Measurements from ENCODE around the gene GEMIN8.

The GEMIN8 gene

GRCh38 chrX:14010566-14010965, 19.1 kb downstream of the GEMIN8 start:
- Histone ChIP-seq H3K79me2 (ENCODE audit: control insufficient read depth, low read length) (no peaks in the 10 kb centered on the region), H3K9me2 (replicated peaks; ENCODE audit: control insufficient read depth, low read length) (no peaks in the 10 kb centered on the region), H3K4me3 (ENCODE audit: low read length) (no peak overlapping the region), H3K4me1 (ENCODE audit: control insufficient read depth, low read length) (no peaks in the 10 kb centered on the region), H3K4me2 (ENCODE audit: low read length) (no peak overlapping the region), H3K27me3 (ENCODE audit: control insufficient read depth, low read length) (no peaks in the 10 kb centered on the region), H4K20me1 (ENCODE audit: control insufficient read depth, insufficient read depth, low read depth, low read length) (no peaks in the 10 kb centered on the region), H3K9me3 (ENCODE audit: control insufficient read depth, insufficient read depth, low read length) (no peaks in the 10 kb centered on the region), H3K36me3 (ENCODE audit: control insufficient read depth, low read length) (no peaks in the 10 kb centered on the region), H3K27ac (ENCODE audit: low read depth, low read length) (no peak overlapping the region), H3F3A (ENCODE audit: control insufficient read depth, insufficient read depth) (no peaks in the 10 kb centered on the region)
- no peak for TF ChIP-seq EZH2phosphoT487 (IDR thresholded peaks at IDR 0.05; ENCODE audit: borderline replicate concordance, low read length)
- TF ChIP-seq, protein P1, sequence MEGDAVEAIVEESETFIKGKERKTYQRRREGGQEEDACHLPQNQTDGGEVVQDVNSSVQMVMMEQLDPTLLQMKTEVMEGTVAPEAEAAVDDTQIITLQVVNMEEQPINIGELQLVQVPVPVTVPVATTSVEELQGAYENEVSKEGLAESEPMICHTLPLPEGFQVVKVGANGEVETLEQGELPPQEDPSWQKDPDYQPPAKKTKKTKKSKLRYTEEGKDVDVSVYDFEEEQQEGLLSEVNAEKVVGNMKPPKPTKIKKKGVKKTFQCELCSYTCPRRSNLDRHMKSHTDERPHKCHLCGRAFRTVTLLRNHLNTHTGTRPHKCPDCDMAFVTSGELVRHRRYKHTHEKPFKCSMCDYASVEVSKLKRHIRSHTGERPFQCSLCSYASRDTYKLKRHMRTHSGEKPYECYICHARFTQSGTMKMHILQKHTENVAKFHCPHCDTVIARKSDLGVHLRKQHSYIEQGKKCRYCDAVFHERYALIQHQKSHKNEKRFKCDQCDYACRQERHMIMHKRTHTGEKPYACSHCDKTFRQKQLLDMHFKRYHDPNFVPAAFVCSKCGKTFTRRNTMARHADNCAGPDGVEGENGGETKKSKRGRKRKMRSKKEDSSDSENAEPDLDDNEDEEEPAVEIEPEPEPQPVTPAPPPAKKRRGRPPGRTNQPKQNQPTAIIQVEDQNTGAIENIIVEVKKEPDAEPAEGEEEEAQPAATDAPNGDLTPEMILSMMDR (IDR thresholded peaks at IDR 0.05; ENCODE audit: low read depth, low read length, poor library complexity, severe bottlenecking), result no peak

GRCh38 chrX:14006540-14006939, 23.2 kb downstream of the GEMIN8 start:
- no peak overlapping the region for H3K4me3 ChIP-seq (ENCODE audit: low read length)
- no peaks in the 10 kb centered on the region for H3K36me3 ChIP-seq (ENCODE audit: control insufficient read depth, low read length)
- no peaks in the 10 kb centered on the region for H4K20me1 ChIP-seq (ENCODE audit: control insufficient read depth, insufficient read depth, low read depth, low read length)
- H3K79me2 ChIP-seq (ENCODE audit: control insufficient read depth, low read length), result no peaks in the 10 kb centered on the region
- no peaks in the 10 kb centered on the region for H3K9me3 ChIP-seq (ENCODE audit: control insufficient read depth, insufficient read depth, low read length)
- no peaks in the 10 kb centered on the region for H3F3A ChIP-seq (ENCODE audit: control insufficient read depth, insufficient read depth)
- no peak overlapping the region for H3K27ac ChIP-seq (ENCODE audit: low read depth, low read length)
- no peaks in the 10 kb centered on the region for H3K4me1 ChIP-seq (ENCODE audit: control insufficient read depth, low read length)
- no peaks in the 10 kb centered on the region for H3K9me2 ChIP-seq (replicated peaks; ENCODE audit: control insufficient read depth, low read length)
- TF ChIP-seq EZH2phosphoT487 (IDR thresholded peaks at IDR 0.05; ENCODE audit: borderline replicate concordance, low read length), result no peak
- TF ChIP-seq, protein P1 (IDR thresholded peaks at IDR 0.05; ENCODE audit: low read depth, low read length, poor library complexity, severe bottlenecking), result no peak
- H3K4me2 ChIP-seq (ENCODE audit: low read length), result no peak overlapping the region
- no peaks in the 10 kb centered on the region for H3K27me3 ChIP-seq (ENCODE audit: control insufficient read depth, low read length)

DNA sequence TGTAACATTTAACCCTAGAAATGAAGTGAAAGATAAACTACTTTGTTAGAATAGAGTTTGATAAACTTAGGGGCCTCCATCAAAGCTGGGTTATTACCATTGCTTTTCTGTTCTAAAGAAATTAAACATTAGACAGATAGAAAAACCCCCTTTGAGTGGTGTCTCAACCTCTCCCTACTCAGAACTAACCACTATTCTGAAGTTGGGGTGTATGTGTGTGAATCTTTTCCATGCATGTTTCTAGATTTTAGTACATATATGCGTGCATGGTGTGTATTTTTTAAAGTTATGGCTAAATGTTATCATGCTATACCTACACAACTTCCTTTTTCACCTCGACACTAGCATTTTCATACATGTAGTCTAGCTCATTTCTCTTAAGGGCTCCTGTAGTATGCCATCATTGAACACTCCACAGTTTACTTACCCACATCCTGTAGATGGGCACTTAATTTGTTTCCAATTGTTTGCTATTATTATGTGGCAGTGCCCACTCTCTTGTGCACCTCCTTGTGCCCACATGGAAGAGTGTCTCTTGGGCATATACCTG, 25.7 kb downstream of the GEMIN8 start:
- Histone ChIP-seq H3K4me2 (ENCODE audit: low read length) (no peak overlapping the region), H3K9me2 (replicated peaks; ENCODE audit: control insufficient read depth, low read length) (no peaks in the 10 kb centered on the region), H4K20me1 (ENCODE audit: control insufficient read depth, insufficient read depth, low read depth, low read length) (no peaks in the 10 kb centered on the region), H3K27me3 (ENCODE audit: control insufficient read depth, low read length) (no peaks in the 10 kb centered on the region), H3K4me1 (ENCODE audit: control insufficient read depth, low read length) (no peaks in the 10 kb centered on the region), H3K27ac (ENCODE audit: low read depth, low read length) (no peak overlapping the region), H3F3A (ENCODE audit: control insufficient read depth, insufficient read depth) (no peaks in the 10 kb centered on the region), H3K79me2 (ENCODE audit: control insufficient read depth, low read length) (no peaks in the 10 kb centered on the region), H3K4me3 (ENCODE audit: low read length) (no peak overlapping the region), H3K9me3 (ENCODE audit: control insufficient read depth, insufficient read depth, low read length) (no peaks in the 10 kb centered on the region), H3K36me3 (ENCODE audit: control insufficient read depth, low read length) (no peaks in the 10 kb centered on the region)
- TF ChIP-seq, protein P1 (IDR thresholded peaks at IDR 0.05; ENCODE audit: low read depth, low read length, poor library complexity, severe bottlenecking), result no peak
- TF ChIP-seq EZH2phosphoT487 (IDR thresholded peaks at IDR 0.05; ENCODE audit: borderline replicate concordance, low read length), result no peak

Measured in DOHH2 (cell line).